GM21526 (cell line): ENCODE measurements around the gene CWF19L2.
"Not testable (repeated sequence)": the region's sequence is repeated elsewhere in the genome, so short reads cannot be mapped to it uniquely, and the experiment has no call there.

ENCODE experiments used
- ATAC-seq: cut with Tn5 transposase; IDR thresholded peaks from one replicate; pipeline ENCODE4 v1.9.1; 2021; ENCODE audit warnings: moderate library complexity; ENCODE audit not compliant: unreplicated experiment, low FRiP score

CWF19L2 gene

DNA sequence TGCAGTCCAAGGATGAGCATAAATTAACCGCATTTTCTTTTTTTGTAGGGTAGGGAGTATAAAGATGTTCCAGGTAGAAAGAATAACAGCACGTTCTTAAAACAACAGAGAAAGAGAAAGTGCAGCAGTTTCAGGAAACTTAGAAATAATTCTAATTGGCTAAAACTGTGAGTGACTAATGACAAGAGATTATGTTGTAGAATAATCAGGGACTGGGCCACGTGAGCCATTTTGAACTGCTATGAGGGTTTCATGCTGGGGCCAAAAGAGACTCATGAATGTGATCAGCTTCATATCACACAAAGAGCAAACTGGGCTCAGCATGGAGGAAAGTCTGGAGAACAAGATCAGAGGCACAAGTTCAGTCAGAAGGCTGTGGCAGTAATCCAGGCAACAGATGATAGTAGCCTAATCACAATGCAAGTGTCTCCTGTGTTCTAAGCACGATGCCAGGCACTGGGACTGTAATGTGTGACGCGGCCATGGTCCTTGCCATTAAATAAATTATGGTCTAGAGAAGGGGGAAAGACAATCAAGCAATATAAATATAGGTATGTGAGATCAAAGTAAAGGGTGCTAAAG, 17.9 kb downstream of the CWF19L2 start:
- ATAC-seq, result no peak

DNA sequence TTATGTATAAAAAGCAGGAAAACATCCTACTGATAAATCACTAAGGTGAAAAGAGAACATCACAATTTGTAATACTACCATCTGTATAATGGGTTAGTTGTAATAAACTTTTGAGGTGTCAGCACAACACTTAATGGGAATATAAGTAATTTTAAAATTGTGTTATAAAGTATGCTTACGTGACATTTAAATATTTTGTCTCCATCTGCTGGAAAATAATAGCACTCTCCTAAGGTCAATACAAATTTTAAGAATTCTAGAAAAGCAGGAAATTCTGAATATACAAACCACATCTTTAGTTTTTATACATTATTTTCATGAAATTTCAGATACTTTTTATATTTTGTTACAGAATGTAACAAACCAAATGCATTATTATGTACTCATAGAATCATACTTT, 19.5 kb downstream of the CWF19L2 start:
- ATAC-seq, result no peak

DNA sequence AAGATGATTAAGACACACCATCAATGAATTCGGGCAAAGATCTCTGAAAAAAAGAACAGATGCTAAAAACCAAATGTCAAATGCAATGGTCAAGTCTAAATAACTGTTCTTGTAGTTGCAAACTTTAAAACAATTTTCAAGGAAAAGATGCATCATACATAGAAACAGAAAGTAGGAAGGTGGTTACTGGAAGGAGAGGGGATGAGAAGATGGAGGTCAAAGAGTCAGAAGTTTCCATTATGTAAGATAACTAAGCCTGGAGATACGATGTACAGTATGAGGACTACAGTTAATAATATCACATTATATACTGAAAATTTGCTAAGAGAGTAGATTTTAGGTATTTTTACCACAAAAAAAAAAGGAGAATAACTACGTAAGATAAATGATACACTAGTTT, 27.1 kb downstream of the CWF19L2 start:
- no peak for ATAC-seq

DNA sequence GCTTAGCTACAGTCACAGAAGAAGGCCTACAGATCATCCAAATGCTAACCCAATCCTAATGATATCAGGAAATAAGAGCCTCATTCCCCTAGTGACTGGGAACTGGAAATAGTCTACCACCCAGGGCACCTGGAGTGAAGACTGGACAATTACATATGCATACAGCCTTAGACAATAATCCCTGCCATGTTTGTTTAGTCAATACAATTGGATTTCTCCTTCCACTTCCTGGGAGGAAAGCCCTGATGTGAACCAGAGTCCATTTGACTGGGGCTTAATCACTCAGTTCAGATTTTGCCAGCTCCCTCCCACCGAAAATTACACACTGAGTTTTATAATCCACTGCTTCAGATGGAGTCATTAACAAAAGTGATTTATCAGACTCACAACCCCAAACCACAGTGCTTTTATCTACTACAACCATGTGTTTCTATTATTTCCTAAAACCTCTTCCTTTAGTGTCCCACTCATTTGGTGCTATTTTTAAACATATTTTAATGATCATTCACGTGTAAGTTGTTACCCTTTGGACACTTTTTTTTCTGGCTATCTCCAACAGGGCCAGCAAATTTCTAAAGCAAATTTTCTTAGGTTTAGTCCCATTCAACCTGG, 29.9 kb downstream of the CWF19L2 start:
- ATAC-seq, result no peak

DNA sequence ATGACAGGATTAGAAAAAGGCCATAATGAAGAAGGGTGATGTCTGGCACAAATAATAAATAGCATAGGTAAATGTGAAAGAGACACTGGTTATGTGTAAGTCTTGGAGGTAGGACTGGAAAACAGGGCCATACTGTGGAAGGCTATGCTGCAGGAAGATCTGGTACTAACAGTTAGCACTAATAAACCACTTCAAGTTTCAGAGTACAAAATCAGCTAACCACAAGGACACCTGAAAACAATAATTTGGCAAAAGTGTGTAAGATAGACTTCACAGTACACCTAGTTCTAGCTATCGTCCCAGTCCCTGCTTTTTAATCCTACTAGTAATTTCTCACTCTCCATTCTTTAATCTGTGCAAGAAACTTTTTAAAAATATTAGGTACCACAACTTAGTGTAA, 44.3 kb downstream of the CWF19L2 start:
- ATAC-seq, result peak; percentile 50

DNA sequence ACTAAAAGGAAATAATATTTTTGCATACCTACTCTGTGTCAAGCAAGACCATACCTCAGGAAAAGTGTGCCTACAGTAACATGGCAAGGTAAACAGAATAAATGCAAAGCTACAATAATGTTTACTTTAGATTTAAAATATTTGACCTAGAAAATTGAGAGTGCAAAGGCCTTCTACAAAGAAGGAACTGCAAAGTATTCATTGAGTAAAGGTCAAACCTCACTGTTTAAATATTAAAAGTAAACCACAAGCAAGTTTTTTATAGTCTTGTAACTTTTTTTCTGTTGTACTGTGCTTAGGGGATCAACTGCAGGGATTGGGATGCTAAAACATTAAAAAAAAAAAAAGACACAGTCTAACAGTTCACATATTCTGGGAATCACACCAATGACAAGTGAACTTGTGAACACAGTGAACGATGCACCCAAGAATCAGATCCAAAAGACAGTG, 48.8 kb downstream of the CWF19L2 start:
- no peak for ATAC-seq

DNA sequence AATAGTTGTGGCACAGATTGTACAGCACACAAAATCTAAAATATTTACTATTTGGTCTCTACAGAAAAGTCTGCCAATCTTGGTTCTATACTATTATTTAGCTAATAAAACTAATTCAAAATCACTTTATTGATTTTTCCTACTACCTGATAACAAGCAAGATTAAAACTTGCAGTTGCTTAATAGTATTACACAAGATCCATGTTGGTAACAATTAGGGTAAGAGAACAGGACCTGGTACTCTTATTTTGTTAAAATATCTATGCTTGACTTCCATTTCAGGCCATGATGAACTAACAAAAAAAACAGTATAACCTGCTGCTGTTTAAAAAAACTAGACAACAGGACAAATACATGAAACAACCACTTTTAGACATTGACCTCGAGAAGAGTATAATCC, 52.4 kb downstream of the CWF19L2 start:
- no peak for ATAC-seq

DNA sequence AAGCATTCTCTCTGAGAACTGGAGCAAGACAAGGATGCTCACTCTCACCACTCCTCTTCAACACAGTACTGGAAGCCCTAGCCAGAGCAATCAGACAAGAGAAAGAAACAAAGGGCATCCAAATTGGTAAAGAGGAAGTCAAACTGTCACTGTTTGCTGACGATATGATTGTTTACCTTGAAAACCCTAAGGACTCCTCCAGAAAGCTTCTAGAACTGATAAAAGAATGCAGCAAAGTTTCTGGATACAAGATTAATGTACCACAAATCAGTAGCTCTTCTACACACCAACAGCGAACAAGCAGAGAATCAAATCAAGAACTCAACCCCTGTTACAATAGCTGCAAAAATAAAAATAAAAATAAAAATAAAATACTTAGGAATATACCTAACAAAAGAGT, 56.5 kb downstream of the CWF19L2 start:
- not testable (repeated sequence) for ATAC-seq

DNA sequence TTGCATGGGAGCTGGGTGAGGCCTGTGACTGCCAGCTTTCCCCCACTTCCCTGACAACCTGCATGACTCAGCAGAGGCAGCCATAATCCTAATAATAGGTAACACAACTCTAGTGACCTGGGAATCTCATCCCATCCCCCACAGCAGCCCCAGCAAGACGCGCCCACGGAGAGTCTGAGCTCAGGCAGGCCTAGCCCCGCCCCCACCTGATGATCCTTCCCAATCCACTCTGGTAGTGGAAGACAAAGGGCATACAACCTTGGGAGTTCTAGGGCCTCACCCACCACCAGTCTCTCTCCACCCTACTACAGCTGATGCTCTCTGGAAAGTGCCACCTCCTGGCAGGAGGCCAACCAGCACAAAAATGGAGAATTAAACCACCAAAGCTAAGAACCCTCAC, 60.3 kb downstream of the CWF19L2 start:
- no peak for ATAC-seq

DNA sequence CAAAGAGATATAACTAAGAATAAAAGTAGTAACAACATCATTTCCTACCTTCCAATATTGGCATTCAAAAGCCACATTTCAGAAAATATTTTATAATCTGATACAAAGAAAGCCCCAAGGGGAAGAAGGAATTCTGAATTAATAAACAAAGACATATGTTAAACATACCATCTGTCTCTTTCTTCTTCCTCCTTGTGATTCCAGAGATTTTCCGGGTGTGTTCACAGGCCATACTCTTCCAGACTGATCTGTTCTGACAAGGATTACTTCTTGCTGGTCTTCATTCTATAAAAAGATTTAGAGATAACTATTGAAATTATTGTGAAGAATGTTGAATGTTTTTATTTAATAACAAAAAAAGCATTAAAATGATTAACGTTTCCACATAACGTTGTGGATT, 65.0 kb downstream of the CWF19L2 start:
- no peak for ATAC-seq

DNA sequence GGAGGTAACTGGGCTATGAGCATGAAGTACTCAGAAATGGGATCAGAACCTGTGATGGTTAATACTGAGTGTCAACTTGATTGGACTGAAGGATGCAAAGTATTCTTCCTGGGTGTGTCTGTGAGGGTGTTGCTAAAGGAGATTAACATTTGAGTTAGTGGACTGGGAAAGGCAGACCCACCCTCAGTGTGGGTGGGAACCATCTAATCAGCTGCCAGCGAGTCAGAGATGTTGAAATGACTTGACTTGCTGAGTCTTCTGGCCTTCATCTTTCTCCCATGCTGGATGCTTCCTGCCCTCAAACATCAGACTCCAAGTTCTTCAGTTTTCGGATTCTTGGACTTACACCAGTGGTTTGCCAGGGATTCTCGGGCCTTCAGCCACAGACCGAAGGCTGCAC, 66.9 kb downstream of the CWF19L2 start:
- ATAC-seq, result not testable (repeated sequence)

DNA sequence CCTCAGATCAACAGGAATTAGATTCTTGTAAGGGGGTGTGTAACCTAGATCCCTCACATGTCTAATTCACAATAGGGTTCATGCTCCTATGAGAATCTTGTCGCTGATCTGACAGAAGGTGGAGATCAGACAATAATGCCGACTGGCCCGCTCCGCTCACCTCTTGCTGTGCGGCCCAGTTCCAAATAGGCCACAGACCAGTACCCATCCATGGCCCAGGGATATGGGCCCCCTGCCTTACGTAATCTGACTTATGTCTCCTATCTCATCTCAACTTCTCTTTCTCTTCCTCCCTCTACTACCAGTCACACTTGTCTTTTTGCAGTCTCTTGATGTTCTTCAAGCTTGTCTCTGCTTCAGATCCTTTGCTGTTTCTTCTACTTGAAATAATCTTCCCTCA, 70.0 kb downstream of the CWF19L2 start:
- no peak for ATAC-seq

DNA sequence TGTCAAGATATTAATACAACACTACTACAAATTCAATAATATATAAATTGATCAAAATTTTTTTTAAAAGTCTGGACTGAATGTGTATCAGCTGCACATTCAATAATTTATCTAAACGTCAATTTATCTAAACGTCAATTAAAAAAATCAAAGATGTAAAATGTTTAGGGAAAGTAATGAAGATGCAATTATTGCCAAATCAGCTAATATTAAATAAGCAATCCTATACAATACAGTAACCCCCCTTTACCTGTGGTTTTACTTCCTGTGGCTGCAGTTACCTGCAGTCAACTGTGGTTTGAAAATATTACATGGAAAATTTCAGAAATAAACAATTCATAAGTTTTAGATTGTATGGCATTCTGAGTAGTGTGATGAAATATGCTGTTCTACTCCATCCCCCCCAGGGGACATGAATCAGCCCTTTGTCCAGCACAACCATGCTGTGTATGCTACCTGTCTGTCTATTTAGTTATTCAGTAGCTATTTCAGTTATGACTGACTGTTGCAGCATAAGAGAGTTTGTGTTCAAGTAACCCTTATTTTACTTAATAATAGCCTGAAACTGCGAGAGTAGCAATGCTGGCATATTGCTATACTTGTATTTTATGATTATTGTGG, 72.2 kb downstream of the CWF19L2 start:
- ATAC-seq, result no peak

DNA sequence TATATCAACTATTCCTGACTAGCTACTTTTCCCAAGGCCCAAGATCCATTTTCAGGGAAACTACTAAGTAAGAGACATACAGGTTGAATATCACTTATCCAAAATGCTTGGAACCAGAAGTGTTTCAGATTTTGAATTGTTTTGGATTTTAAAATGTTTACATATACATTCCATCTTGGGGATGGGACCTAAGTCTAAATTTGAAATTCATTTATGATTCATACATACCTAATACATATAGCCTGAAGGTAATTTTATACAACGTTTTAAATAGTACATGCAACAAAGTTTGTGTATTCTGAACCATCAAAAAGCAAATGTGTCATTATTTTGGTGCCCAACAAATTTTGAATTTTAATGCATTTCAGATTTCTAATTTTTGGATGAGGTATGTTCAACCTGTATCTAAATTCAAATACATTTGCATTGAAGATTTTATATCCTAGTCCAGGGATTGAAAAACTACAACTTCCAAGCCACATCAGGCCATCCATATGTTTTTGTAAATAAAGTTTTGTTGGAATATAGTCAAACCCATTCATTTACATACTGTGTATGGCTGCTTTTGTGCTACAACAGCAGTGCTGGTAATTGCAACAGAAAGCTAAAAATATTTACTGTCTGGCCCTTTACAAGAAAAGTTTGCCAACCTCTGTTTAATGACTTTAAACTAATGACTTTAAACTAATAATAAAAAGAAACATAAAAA, 73.3 kb downstream of the CWF19L2 start:
- ATAC-seq, result no peak

DNA sequence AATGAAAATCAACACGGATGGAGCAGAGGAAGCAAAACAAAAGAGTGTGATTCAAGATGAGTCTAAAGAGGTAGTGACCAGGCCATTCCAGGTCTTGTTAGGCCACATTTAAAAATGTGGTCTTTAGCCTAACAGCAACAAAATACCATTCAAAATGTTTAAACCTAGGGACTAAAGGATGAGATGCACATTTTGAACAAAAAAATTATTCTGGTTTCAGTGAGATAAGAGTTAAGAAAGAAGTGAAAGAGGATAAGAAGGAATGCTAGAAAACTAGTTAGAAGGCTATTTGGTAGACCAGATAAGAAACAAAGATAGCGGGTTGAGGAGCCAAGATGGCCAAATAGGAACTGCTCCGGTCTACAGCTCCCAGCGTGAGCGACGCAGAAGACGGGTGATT, 85.2 kb downstream of the CWF19L2 start:
- ATAC-seq, result no peak

DNA sequence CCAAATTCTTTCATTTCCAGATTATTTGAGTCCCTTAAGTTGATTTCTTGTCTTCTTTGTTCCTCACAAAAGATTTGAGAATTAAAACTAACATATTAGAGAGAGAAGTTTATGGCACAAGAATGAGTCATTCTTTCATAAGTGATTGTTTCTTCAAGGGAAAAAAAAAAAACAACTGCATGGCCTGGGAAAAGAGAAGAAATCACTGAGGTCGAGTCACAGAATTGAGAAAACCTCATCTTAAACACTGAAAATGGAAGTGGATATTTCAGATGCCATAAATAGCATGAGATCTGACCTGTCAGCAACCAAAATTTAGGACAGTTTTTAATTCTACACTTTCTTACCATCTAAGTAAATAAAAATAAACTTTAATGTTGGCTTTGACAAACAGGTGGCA, 87.2 kb downstream of the CWF19L2 start:
- ATAC-seq, result no peak

DNA sequence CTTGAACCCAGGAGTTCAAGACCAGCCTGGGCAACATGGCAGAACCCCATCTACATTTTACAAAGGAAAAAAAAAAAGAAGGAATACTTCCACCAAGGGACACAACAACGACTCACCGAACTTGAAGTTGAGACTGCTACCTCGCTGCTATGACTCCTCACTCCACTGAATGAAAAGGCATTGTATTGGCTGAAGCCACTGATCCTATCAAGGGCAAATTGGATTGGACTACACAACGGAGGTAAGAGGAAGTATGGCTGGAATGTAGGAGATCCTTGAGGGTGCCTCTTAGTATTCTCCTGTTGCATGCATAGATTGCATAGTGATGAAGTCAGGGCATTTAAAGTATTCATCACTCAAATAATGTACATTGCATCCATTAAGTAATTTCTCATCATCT, 97.9 kb downstream of the CWF19L2 start:
- no peak for ATAC-seq

DNA sequence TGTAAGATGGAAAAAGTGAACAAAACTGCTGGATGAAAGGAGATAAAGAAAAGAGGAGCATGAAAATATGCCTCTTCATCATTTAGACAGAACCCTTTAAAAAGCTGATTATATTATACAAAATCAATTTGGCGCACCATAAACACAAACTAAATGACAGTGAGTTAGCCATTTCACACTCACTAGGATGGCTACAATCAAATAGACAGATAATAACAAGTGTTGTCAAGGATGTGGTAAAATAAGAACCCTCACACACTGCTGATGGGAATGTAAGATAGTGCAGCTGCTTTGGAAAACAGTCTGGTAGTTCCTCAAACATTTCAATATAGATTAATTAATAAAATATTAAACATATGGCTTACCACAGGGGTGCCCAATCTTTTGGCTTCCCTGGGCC, 99.7 kb downstream of the CWF19L2 start:
- ATAC-seq, result no peak

DNA sequence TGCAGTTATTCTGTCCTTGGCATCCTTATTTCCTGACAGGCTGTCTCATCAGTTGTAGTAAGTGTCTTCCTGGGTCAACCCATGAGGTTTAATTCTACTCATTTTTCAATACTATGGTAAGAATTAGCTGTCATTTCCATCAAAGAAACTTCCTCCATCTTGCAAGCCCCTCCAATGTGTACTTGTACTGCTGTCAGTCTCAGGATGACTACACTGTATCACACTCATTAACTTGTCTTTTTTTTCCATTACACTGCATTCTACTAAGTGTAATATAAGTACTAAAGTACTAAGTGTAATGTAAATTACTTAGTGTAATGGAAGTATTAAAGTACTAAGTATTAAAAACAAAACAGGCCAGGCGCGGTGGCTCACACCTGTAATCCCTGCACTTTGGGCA, 102.8 kb downstream of the CWF19L2 start:
- ATAC-seq, result no peak

DNA sequence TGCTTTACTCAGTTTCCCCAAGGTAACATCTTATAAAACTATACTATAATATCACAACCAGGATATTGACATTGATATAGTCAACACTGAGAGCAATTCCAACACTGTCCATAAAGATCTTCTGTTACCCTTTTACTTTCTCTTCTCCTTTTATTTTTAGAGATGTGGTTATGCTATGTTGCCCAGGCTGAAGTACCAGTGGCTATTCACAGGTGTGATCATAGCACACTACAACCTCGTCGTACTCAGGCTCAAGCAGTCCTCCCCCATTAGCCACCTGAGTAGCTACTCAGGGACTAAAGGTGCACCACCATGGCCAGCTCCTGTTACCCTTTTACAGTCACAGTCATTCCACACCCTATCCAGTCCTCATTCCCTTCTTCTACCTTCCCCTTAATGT, 119.7 kb downstream of the CWF19L2 start:
- ATAC-seq, result peak; percentile 45

DNA sequence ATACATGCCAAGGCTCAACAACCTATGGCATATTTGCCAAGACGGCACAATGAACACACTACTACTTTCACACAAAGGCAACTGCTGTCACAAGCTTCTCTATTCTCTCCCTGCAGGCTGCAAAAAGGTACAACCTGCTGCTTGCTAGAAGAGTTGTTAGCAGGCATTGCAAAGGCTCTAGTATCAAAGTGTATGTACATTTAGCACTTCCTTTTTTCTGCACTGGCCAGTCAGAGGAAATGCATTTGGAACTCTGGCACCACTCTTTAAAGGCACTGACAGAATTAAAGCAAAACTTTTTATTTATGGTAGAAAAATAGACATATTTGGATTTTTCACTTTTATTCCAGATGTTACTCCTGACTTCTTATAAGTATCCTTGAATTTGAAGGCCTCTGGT, 125.9 kb downstream of the CWF19L2 start:
- ATAC-seq, result no peak

DNA sequence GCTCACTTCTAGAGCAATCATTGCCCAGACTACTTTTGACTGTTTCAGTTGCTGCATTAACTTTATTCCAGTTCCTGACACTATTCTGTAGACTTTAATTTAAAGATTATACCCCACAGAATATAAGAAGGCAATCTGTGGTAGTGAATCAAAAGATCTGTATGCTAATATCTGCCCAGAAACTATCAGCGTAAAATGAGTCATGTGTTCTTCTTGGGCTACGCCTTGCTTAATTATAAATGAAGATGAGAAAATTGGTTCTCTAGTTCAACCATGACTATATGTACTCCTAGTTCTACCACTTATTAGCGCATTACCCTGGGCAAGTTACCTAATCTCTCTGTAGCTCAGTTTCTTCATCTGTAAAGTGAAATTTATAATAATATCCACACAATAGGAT, 128.5 kb downstream of the CWF19L2 start:
- ATAC-seq, result no peak
